ENCODE data around the gene MEOX1.

The MEOX1 gene

GRCh38 chr17:43597624-43598356, 63.9 kb downstream of the MEOX1 start:
- H3K27ac ChIP-seq, result no peak overlapping the region
- TF ChIP-seq CTCF (conservative IDR thresholded peaks at IDR 0.05), result no peak

- no peak overlapping the region for H3K27ac ChIP-seq
- no peak for TF ChIP-seq CTCF (conservative IDR thresholded peaks at IDR 0.05)
Observed at GRCh38 chr17:43595466-43595865, 66.3 kb downstream of the MEOX1 start.

- no peak for TF ChIP-seq CTCF (conservative IDR thresholded peaks at IDR 0.05)
- no peak overlapping the region for H3K27ac ChIP-seq
Observed at GRCh38 chr17:43591779-43592562, 69.8 kb downstream of the MEOX1 start.

GRCh38 chr17:43591001-43591400, 70.7 kb downstream of the MEOX1 start:
- no peak for TF ChIP-seq CTCF (conservative IDR thresholded peaks at IDR 0.05)
- H3K27ac ChIP-seq, result no peak overlapping the region

All from VCaP (cell line).